H1 (cell line): Measurements from ENCODE around the gene SULT2B1. TPM values are rescaled to one million over a fixed set of nuclear protein-coding genes. Genes with fewer than 3 reads are reported as not detected.

Experiments
- CTCF ChIA-PET: fragments of 300-600 bp; sonication (Branson Sonifier 250); formaldehyde crosslinking; loops from one replicate; lab custom pipeline; 2021; ENCODE audit not compliant: partially characterized antibody; lab: Charles Lee
- POLR2A ChIA-PET: fragments of 300-600 bp; sonication (Branson Sonifier 250); formaldehyde crosslinking; loops from one replicate; lab custom pipeline; 2021; ENCODE audit warnings: inconsistent platforms; ENCODE audit not compliant: partially characterized antibody; lab: Charles Lee
- DNase-seq, 2 experiments: peaks; one replicate each; pipeline versions ENCODE4 v3.0.0 to v3.0.0-alpha.2; 2010 to 2022; ENCODE audit warnings: low spot score in 2 of 2, low read depth in 1 of 2, mixed read lengths in 1 of 2
- FAIRE-seq: peaks from 2 replicates; lab custom pipeline; 2011; peaks lifted over from hg19 to GRCh38; lab: Jason Lieb, UNC
- H2AFZ ChIP-seq: 2 replicates; pipeline ENCODE4 v1.8.1; 2012; ENCODE audit warnings: low read length, inconsistent platforms
- H2AK5ac ChIP-seq: 2 replicates; pipeline ENCODE4 v1.6.1; 2013; ENCODE audit warnings: low read depth, low read length
- H2BK120ac ChIP-seq: replicated peaks from 2 replicates; pipeline ENCODE3; 2013; ENCODE audit warnings: low read depth, low read length, inconsistent platforms
- H2BK12ac ChIP-seq: 2 replicates; pipeline ENCODE4 v1.6.1; 2013; ENCODE audit warnings: low read depth, low read length
- H2BK15ac ChIP-seq: 2 replicates; pipeline ENCODE4 v1.6.1; 2013; ENCODE audit warnings: low read length
- H2BK20ac ChIP-seq: 2 replicates; pipeline ENCODE4 v1.6.1; 2013; ENCODE audit warnings: low read length
- H2BK5ac ChIP-seq: 2 replicates; pipeline ENCODE4 v1.6.1; 2013; ENCODE audit warnings: low read depth, low read length
- H3K14ac ChIP-seq: 2 replicates; pipeline ENCODE4 v1.6.1; 2013; ENCODE audit warnings: inconsistent platforms; ENCODE audit not compliant: insufficient read length
- H3K18ac ChIP-seq: 2 replicates; pipeline ENCODE4 v1.6.1; 2013; ENCODE audit warnings: low read length; ENCODE audit errors: extremely low read depth
- H3K23ac ChIP-seq: 2 replicates; pipeline ENCODE4 v1.6.1; 2013; ENCODE audit warnings: inconsistent platforms; ENCODE audit not compliant: insufficient read length
- H3K23me2 ChIP-seq: 2 replicates; pipeline ENCODE4 v1.6.1; 2013; ENCODE audit warnings: low read depth, low read length
- H3K27ac ChIP-seq: 2 replicates; pipeline ENCODE4 v1.6.1; 2011; ENCODE audit warnings: low read depth, low read length, inconsistent platforms
- H3K27me3 ChIP-seq, 4 experiments: replicated peaks in 1 of 4; 1 replicate in 1 of 4; 2 replicates in 3 of 4; pipeline versions ENCODE4 v1.6.1 to v1.8.1; 2011 to 2013; ENCODE audit warnings: low read length in 3 of 4, mild to moderate bottlenecking in 3 of 4, inconsistent platforms in 2 of 4, mixed read lengths in 2 of 4, moderate library complexity in 1 of 4; ENCODE audit not compliant: control insufficient read depth in 3 of 4, insufficient read depth in 3 of 4; ENCODE audit errors: extremely low read depth in 1 of 4
- H3K36me3 ChIP-seq, 4 experiments: 2 replicates each; pipeline versions ENCODE4 v1.6.1 to v1.8.1; 2011 to 2013; ENCODE audit warnings: mild to moderate bottlenecking in 4 of 4, low read length in 3 of 4, moderate library complexity in 2 of 4, control low read depth in 1 of 4, inconsistent platforms in 1 of 4; ENCODE audit not compliant: insufficient read depth in 4 of 4, control insufficient read depth in 2 of 4
- H3K4ac ChIP-seq: replicated peaks from 2 replicates; pipeline ENCODE3; 2013; ENCODE audit warnings: low read length, low read depth, mixed read lengths, inconsistent platforms; ENCODE audit not compliant: insufficient read length
- H3K4me1 ChIP-seq, 4 experiments: replicated peaks in 1 of 4; 1 replicate in 1 of 4; 2 replicates in 3 of 4; pipeline versions ENCODE4 v1.6.1 to v1.8.1; 2011 to 2013; ENCODE audit warnings: low read length in 3 of 4, inconsistent platforms in 2 of 4, mixed read lengths in 1 of 4; ENCODE audit not compliant: insufficient read depth in 4 of 4, control insufficient read depth in 3 of 4
- H3K4me2 ChIP-seq, 2 experiments: 2 replicates each; pipeline versions ENCODE4 v1.6.1 to v1.8.1; 2011 to 2013; ENCODE audit warnings: low read depth in 2 of 2, low read length in 2 of 2, control low read depth in 1 of 2, inconsistent platforms in 1 of 2, mild to moderate bottlenecking in 1 of 2; ENCODE audit not compliant: insufficient read depth in 1 of 2
- H3K4me3 ChIP-seq, 4 experiments: fragments of 200-600, 300-600 bp in 1 of 4; sonication (generic), shearing (Covaris generic), sonication (Bioruptor Twin) in 1 of 4; 2 replicates each; pipeline versions ENCODE4 v1.5.1 to v1.8.1; 2011 to 2016; ENCODE audit warnings: low read length in 4 of 4, low read depth in 3 of 4, control low read depth in 2 of 4, inconsistent platforms in 2 of 4, mild to moderate bottlenecking in 2 of 4, mixed read lengths in 1 of 4, moderate library complexity in 1 of 4; ENCODE audit not compliant: insufficient read depth in 2 of 4; ENCODE audit errors: extremely low read depth in 1 of 4
- H3K56ac ChIP-seq: replicated peaks from 2 replicates; pipeline ENCODE3; 2013; ENCODE audit warnings: low read depth, mild to moderate bottlenecking, mixed read lengths, low read length, inconsistent platforms; ENCODE audit not compliant: insufficient read length
- H3K79me1 ChIP-seq: 2 replicates; pipeline ENCODE4 v1.6.1; 2013; ENCODE audit warnings: low read depth, low read length, control low read depth
- H3K79me2 ChIP-seq, 2 experiments: 2 replicates each; pipeline versions ENCODE4 v1.6.1 to v1.8.1; 2012 to 2013; ENCODE audit warnings: low read length in 2 of 2, mild to moderate bottlenecking in 2 of 2, inconsistent platforms in 1 of 2; ENCODE audit not compliant: insufficient read depth in 2 of 2, control insufficient read depth in 1 of 2
- H3K9ac ChIP-seq, 4 experiments: replicated peaks in 1 of 4; 1 replicate in 1 of 4; 2 replicates in 3 of 4; pipeline versions ENCODE4 v1.6.1 to v1.8.1; 2011 to 2013; ENCODE audit warnings: low read depth in 3 of 4, low read length in 3 of 4, control low read depth in 2 of 4, mild to moderate bottlenecking in 2 of 4, moderate library complexity in 2 of 4, inconsistent platforms in 1 of 4; ENCODE audit errors: extremely low read depth in 1 of 4
- H3K9me3 ChIP-seq, 2 experiments: 2 replicates each; pipeline versions ENCODE4 v1.6.1 to v1.8.1; 2012 to 2013; ENCODE audit warnings: mild to moderate bottlenecking in 2 of 2, moderate library complexity in 2 of 2, control low read depth in 1 of 2, inconsistent platforms in 1 of 2, low read depth in 1 of 2, low read length in 1 of 2, mixed read lengths in 1 of 2; ENCODE audit not compliant: insufficient read depth in 2 of 2
- H4K20me1 ChIP-seq, 2 experiments: replicated peaks in 1 of 2; 2 replicates each; pipeline versions ENCODE3 to v1.8.1; 2011 to 2013; ENCODE audit warnings: inconsistent platforms in 2 of 2, low read length in 2 of 2, mild to moderate bottlenecking in 1 of 2; ENCODE audit not compliant: insufficient read depth in 2 of 2, control insufficient read depth in 1 of 2
- H4K5ac ChIP-seq: 2 replicates; pipeline ENCODE4 v1.6.1; 2013; ENCODE audit warnings: low read length, low read depth, mixed read lengths, inconsistent platforms; ENCODE audit not compliant: insufficient read length
- H4K8ac ChIP-seq: 2 replicates; pipeline ENCODE4 v1.8.0; 2013; ENCODE audit warnings: mild to moderate bottlenecking, moderate library complexity, low read length, inconsistent platforms; ENCODE audit not compliant: insufficient read depth; ENCODE audit errors: extremely low read depth
- H4K91ac ChIP-seq: replicated peaks from 2 replicates; pipeline ENCODE3; 2013; ENCODE audit warnings: low read length, mixed read lengths, inconsistent platforms; ENCODE audit not compliant: insufficient read length
- ATF3 ChIP-seq: IDR thresholded peaks from 2 replicates; pipeline ENCODE4 v1.6.1; 2011; ENCODE audit warnings: low read depth, mild to moderate bottlenecking, low read length; ENCODE audit not compliant: insufficient read depth
- CBX8 ChIP-seq: fragments of 300-800, 300-1000 bp; sonication (generic); IDR thresholded peaks from 2 replicates; pipeline ENCODE4 v1.7.1; 2016; ENCODE audit warnings: low read depth, low read length, borderline replicate concordance
- CEBPB ChIP-seq: IDR thresholded peaks from 2 replicates; pipeline ENCODE4 v1.6.1; 2012; ENCODE audit warnings: low read depth, low read length
- E2F6 ChIP-seq: IDR thresholded peaks from 2 replicates; pipeline ENCODE4 v1.6.1; 2012; ENCODE audit warnings: inconsistent platforms
- JUND ChIP-seq: IDR thresholded peaks from 2 replicates; pipeline ENCODE4 v1.6.1; 2011; ENCODE audit warnings: mild to moderate bottlenecking, improper control_type of control experiment, low read length
- KDM4A ChIP-seq: IDR thresholded peaks from one replicate; pipeline ENCODE4 v1.7.1; 2012; ENCODE audit warnings: low read depth, mild to moderate bottlenecking, moderate library complexity, low read length, inconsistent platforms; ENCODE audit not compliant: severe bottlenecking
- PHF8 ChIP-seq: fragments of 200-600 bp; sonication (generic); conservative IDR thresholded peaks from 2 replicates; pipeline ENCODE4 v1.7.1; 2012; ENCODE audit warnings: low read depth, mild to moderate bottlenecking, inconsistent platforms, low read length, moderate library complexity
- RFX5 ChIP-seq: IDR thresholded peaks from 2 replicates; pipeline ENCODE4 v1.6.1; 2011; ENCODE audit warnings: low read depth, low read length, improper control_type of control experiment, borderline replicate concordance
- SP1 ChIP-seq: IDR thresholded peaks from 2 replicates; pipeline ENCODE4 v1.6.1; 2011; ENCODE audit warnings: low read depth, low read length
- WGBS, 2 experiments: shearing (Covaris generic) in 1 of 2; methylation state at CpG; one replicate each; pipeline versions ENCODE4 v1.1.6 to v1.1.7; 2013 to 2015; ENCODE audit warnings: low lambda C conversion rate in 2 of 2, mixed read lengths in 2 of 2, inconsistent platforms in 1 of 2, low coverage in 1 of 2, missing lambda C conversion rate in 1 of 2; ENCODE audit not compliant: insufficient replicate concordance in 2 of 2, insufficient coverage in 1 of 2, insufficient read length in 1 of 2; ENCODE audit errors: extremely low coverage in 1 of 2, missing lambda C conversion rate in 1 of 2; 5-methylcytosine and 5-hydroxymethylcytosine counted together
- polyA plus RNA-seq, 7 experiments: library from polyadenylated mRNA; depleted of rRNA in 3 of 7; stranded (reverse) in 5 of 7; unstranded in 2 of 7; fragments of >200 nt in 5 of 7; fragments of 200-250 nt in 2 of 7; gene quantifications; 1 replicate in 5 of 7; 2 replicates in 1 of 7; 4 replicates in 1 of 7; pipeline versions ENCODE4 v1.2.1 to v1.2.3, GENCODE V29; 2011 to 2013; ENCODE audit warnings: missing spikeins in 2 of 7, mixed read lengths in 2 of 7
- total RNA-seq: library from RNA; stranded (reverse); fragmentation: NEBNext Ultra II Directional; extraction: Animal tissue kit (Norgen Biotek cat#: 25700); gene quantifications from 2 replicates; pipeline ENCODE4 v1.2.1, GENCODE V29; 2021

Gene SULT2B1
- total and polyA plus RNA-seq, 2 of the 8 experiments (the other 6 are each of a cell fraction or from before 2014, with no cell fraction given), result 1.5 to 2.6 TPM

- Histone ChIP-seq H3K9me3 (no peaks in the 10 kb centered on the region), H3K27me3 (no peaks in the 10 kb centered on the region), H3K79me1 (no peaks in the 10 kb centered on the region), H3K4me2 (peak overlapping the region; percentile 89 to 98), H2BK12ac (peak overlapping the region; percentile 84), H3K23ac (no peak overlapping the region), H3K4ac (peak overlapping the region; percentile 62), H3K18ac (peak overlapping the region; percentile 63), H4K5ac (peak overlapping the region; percentile 76), H3K14ac (peak overlapping the region; percentile 44), H2BK20ac (peak overlapping the region; percentile 72), H3K36me3 (no peaks in the 10 kb centered on the region), H4K20me1 (no peaks in the 10 kb centered on the region), H3K56ac (peak overlapping the region; percentile 75), H2AFZ (no peak overlapping the region), H2BK120ac (peak overlapping the region; percentile 14), H2BK15ac (peak overlapping the region; percentile 99; the same call in 1 of the 2 replicates), H4K8ac (peak overlapping the region; percentile 22), H3K27ac (peak overlapping the region; percentile 78), H3K79me2 (peaks cover 0 to 11% of the 10 kb centered on the region in 2 experiments; a peak in 2 of 4 replicates), H3K23me2 (peaks cover 11% of the 10 kb centered on the region), H4K91ac (peak overlapping the region; percentile 94), H3K4me1 (peaks cover 0 to 7% (median 1%) of the 10 kb centered on the region in 4 experiments; a peak in 4 of 7 replicates), H3K4me3 (peak overlapping the region; percentile 68 to 84 (median 82)), H2AK5ac (peak overlapping the region; percentile 75; the same call in 1 of the 2 replicates), H2BK5ac (peak overlapping the region; percentile 99), H3K9ac (peak overlapping the region in 3 of 4 experiments; percentile 40 to 73 (median 43); a peak in 6 of 7 replicates)
- POLR2A ChIA-PET, result interaction anchor here (0.9 to 2.9 kb wide), 39 partner anchors 8 to 318 kb away, joined by 3 to 27 read pairs (median 5); partner anchors contain the start of genes FAM83E, FUT2, HSD17B14 and IZUMO1
- DNase-seq, result peak in 1 of 2 experiments; percentile 74
- CTCF ChIA-PET, result interaction anchor here (0.6 to 3.4 kb wide), 31 partner anchors 9 to 327 kb away, joined by 3 to 26 read pairs (median 4); partner anchors contain the start of genes BCAT2, FUT1 and FUT2
- 0% methylated on average over 5 of the region's 6 CpGs; no CpG with 5 or more reads in 1 of the 2 experiments for WGBS, 2 experiments
- no peak for FAIRE-seq
- TF ChIP-seq KDM4A (peak; percentile 48), SP1 (peak; percentile 56; the same call in 1 of the 2 replicates), E2F6 (no peak), JUND (no peak), PHF8 (no peak), ATF3 (no peak), RFX5 (no peak), CBX8 (no peak), CEBPB (no peak)
Measured at GRCh38 chr19:48645620-48646000, 93.6 kb downstream of the SULT2B1 start.
